GM21723 (cell line): ENCODE results near the gene CHST14.

Experiments
- ATAC-seq: cut with Tn5 transposase; IDR thresholded peaks from one replicate; pipeline ENCODE4 v1.9.1; 2021; ENCODE audit warnings: mild to moderate bottlenecking, moderate library complexity; ENCODE audit not compliant: unreplicated experiment

Gene CHST14

DNA sequence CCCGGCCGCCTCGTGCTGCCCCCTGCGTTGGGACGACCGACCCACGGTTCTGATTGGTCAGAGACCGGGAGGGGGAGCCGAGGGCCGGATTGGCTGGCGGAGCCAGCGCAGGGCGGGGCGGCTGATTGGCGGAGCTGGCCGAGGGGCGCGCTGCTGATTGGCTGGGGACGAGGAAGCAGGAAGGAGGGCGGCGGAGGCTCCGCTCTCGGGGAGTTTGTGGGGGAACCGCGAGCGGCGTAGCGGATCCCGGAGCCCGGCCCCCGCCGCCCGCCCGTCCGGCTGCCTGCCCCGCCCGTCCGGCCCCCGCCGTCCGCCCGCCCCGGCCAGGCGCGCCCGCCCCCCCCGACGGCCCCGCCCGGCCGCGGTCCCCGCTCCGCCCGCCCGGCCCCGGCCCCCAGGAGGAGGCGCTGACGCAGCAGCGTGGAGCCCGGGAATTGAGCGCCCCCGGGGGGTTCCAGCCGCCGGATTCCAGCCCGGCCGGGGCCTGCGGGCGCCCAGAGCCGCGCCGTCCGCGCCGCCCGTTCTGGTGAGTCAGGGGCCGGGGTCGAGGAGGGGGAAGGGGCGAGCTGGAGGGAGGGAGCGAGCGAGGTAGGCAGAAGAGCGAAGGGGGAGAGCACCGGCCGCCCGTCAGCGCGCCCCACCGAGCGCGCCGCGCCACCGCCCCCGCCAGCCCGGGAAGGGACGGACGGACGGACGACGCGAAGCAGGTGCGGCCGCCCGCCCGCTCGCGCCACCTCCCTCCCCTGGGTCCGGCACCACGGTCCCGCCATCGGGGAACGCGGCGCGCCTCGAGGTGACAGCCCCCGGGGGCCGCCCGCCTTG lies 29.8 kb upstream of the CHST14 start, which contains the start of gene BAHD1:
TSS of gene BAHD1 (plus strand) at position 211 of the 822 bp plus-strand sequence. CDS start 17,512 bp downstream, outside the sequence.
- ATAC-seq, result peak; percentile 76

DNA sequence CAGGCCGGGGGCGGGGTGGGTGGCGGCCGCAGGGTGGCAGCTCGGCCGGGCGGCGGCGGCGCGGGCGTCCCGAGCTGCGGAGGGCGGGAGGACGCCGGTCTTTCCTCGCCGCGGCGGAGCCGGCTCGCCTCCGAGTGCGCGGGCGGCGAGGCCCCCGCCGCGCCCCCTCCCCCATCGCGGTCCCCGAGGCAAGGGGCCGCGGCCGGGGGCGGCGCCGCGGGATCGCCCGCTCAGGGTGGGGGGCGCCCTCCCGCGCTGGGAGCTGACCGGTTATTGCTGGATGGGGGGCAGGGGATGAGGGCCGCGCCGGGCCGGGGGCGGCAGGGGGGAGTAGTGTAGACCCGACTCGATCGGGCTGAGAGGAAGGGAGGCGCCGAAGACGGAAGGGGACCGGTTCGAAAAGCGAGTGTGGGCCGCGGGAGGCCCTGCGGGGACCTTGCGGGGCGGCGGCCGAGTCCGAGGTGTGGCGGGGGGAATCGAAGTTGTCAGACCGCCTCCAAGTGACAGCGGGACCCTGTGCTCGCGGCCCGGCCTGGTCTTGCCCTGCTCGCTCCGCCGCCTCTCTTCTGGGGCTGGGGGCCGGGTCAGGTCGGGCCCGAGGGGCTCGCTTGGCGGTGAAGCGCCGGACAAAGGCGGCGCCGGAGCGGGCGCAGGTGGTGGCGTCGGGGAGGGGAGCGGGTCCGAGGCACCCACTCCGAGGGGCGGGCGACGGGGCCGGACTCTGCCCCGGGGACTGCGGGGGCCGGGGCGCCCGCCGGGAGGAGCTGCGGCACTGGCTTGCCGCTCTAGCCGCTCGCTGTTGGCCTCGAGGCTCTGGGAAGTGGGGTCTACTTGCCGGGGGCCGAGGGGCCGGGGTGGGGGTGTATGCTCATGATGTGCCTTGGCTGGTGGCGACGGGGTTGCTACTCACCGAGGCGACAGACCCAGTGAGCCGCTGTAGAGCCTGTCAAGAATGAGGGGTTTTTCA lies 28.9 kb upstream of the CHST14 start:
- ATAC-seq, result peak; percentile 2

DNA sequence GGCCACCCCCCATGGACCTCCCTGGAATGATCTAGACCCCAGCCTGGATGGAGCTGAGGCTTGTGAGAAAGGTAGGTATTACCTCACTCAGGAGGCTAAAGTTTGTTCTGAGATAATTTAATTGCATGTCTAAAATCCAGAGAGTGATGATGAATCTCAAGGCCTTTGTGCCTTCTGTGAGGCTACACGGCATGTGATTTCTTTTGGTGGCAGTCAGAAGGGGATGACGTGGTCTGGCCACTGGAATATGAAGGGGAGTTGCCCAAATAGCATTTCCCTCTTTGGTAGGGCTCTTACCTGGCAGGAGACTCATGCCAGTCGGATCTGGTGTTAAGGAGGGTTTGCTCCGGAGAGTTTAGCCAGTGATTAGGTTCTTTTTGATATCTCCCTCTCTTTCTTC lies 27.5 kb upstream of the CHST14 start:
- ATAC-seq, result no peak

DNA sequence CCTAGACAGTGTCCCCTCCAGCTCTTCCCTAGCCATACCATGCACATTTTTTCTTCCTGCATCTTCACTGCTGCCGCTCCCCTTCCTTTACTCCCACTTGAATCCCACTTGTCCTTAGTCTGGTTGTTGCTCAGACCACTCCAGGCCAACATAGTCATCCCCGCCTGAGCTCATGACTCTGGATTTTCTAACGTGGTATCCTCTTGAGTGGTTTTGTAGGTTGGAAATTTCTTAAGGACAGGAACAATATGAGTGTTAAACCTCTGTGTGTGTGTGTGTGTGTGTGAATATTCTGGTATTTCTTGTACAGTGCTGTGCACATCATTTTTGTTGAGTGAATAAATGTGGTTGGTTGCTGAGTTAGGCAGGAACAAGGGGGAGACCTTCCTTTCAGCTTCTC lies 26.9 kb upstream of the CHST14 start:
- no peak for ATAC-seq

DNA sequence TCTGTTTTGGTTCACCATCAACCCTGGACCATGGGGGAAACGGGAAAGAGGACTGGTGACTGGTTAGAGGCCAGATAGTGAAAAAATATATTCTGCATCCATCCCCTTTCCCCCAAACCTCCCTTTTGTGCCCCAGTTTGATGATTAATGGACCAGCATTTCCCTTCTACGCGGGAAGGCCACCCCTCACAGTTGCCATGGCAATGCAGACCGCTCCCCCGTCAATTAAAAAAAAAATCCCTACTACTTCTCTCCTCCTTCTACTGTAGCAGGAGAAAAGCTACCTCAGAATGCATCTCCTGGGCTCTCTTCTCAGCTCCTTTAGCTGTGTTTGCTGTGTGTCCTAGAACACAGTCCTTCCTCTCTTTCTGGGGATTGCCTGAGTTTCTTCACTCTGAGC lies 26.0 kb upstream of the CHST14 start:
- ATAC-seq, result no peak

DNA sequence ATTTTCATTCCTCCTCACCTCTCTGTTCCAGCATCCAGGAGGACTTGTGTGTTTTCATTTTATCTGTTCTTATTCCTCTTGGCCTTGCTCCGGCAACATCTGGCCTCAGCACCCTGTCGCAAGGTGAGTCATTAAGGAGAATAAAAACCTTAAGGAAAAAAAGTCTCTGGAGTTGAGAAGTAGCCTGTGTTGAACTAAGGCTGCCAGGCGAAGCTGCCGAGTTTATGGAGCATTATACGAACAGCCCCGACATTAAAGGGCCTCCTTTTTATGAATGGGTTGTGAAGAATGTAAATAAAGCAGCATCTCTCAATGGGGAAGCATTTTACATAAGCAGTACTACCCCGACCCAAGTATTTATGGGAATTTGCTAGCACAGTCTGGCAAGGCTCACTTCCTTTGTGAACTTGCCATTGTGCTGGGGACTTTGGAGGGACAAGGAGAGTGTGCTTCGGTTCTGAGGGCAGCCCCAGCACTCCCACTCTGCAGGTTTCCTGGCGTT lies 25.3 kb upstream of the CHST14 start:
- ATAC-seq, result no peak

DNA sequence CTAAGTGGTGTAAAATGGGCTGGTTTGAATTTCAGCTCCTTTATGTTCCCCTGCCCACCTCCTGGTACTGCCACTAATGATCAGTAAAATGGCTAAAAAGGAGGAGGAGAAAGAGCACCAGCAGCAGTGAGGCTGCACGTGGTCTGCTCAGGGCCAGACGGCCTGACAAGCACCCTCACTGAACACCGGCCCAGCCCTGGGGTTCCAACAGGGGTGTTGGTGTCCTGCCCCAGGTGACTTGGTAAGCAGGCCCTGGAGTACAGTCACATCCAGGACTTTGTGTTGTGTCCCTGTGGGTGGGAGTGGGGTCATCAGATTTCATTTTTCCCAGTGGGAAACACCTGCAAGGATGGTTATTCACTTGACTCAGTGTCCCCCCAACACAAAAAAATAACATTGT lies 24.6 kb upstream of the CHST14 start:
- ATAC-seq, result no peak

DNA sequence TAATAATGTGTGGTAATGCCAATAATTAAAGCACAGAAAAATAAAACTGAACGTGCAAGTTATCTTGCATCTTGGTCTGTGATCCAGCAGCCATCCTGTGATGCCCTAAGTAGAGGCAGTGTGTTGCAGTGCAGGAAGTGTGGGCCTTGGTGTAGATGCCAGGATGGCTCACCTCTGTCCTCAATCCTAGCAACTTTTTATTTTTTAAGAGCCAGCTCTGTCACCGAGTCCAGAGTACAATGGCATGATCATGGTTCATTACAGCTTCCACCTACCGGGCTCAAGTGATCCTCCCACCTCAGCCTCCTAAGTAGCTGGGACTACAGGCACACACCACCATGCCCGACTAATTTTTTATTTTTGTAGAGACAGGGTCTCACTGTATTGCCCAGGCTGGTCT lies 22.4 kb upstream of the CHST14 start:
- ATAC-seq, result no peak

DNA sequence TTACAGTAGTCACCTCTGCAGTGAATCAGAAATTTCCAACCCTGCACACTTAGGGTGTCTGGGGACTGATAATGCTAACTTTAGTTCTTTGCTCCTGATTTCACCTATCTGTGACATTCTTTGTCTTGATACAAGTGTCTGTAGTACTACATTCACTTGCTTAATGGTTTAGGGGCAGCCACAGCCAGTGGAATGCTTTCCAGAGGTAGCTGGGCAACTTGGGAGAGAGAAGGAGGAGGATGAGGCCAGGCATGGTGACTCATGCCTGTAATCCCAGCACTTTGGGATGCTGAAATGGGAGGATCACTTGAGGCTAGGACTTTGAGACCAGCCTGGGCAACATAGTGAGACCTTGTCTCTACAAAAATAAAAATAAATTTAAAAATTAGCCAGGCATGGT lies 21.5 kb upstream of the CHST14 start:
- ATAC-seq, result no peak

DNA sequence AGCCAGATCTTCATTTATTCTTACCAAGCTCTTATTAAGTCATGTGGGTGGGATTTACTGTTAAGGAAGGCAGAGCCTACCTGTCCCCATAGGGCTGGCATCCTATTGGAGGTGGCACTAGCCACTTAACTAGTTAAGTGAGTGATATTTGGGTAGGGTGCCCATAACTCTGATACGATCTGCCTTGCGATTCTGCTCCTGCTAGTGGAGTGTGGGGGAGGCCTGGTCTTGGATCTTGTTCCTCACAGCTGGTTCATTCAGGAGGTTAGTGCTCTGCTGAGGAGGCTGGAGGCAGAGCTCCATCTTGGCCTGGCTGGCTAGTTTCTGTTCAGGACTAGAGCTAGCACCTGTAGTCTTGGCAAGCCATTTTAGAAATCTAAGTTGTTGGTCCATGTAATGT lies 20.7 kb upstream of the CHST14 start:
- ATAC-seq, result no peak

DNA sequence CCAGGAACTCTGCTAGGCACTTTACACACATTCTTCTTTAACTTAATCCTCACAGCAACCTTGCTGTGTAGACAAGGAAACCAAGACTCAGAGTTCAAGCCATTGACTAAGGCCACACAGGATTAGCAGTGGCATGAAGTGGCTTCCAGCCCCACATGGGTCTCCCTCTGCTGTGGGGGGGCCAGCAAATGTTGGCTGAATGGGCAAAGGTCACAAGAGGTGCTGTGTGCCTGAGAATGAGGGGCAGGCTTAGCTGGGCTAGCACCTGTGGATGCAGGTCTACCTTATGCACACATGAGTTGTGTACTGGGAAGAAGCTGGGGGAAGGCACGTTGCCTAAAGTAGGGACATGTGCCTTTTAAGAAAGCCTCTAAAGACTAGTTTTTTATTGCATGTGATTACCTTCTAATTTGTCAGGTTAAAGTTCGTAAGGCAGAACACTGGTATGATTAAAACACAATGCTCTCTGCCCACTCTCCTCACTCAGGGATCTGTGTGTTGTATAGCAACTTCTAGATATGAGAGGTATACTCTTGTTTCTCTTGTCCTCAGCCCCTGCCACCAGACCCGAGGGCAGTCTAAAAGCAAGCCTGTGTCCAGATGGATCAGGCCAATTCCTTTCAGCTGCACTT lies 19.1 kb upstream of the CHST14 start:
- ATAC-seq, result no peak

DNA sequence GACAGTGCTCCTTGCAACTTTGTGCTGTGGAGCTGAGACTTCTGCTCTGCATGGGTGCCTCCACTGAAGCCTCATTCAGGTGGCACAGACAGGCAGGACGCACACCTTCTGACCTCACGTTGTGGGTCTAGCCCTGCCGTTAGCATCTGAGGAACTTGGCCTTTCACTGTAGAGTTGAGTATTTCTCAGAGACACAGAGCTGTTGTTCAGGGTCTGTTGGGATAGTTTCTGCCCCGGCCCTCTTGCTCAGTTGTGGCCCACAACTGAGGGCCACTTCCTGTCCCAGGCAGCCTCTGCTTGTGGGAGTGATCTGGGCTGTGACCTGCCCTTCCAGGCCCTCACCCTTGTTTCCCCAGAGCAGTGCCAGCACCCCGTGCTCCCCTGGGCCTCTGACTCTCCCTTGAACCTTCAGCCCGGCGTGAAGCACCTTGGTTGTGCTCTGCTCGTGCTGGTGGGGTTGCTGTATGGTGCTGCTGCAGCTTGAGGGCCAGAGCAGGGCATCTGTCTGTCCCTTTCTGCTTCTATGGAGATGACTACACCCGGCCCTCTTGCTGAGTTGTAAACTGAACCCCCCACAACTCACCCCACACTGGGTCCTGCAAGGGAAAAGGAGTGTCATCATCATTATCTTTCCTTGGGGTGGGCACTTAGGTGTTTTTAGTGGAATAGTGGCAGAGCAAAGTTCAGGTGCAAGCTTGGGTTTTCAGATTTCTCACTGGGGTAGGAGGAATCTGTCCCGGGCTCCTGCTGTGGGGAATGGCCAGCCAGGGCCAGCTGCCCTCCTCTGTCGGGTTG lies 18.3 kb upstream of the CHST14 start:
- ATAC-seq, result no peak

DNA sequence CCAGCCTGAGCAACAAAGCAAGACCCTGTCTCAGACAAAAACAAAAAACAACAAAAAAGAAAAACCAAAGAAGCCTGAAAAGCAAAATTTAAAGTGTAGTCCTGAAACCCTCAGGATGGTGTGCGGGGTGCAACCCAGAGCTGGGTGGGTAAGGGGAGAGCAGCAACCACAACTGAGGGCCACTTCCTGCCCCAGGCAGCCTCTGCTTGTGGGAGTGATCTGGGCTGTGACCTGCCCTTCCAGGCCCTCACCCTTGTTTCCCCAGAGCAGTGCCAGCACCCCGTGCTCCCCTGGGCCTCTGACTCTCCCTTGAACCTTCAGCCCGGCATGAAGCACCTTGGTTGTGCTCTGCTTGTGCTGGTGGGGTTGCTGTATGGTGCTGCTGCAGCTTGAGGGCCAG lies 16.8 kb upstream of the CHST14 start:
- ATAC-seq, result peak; percentile 50

DNA sequence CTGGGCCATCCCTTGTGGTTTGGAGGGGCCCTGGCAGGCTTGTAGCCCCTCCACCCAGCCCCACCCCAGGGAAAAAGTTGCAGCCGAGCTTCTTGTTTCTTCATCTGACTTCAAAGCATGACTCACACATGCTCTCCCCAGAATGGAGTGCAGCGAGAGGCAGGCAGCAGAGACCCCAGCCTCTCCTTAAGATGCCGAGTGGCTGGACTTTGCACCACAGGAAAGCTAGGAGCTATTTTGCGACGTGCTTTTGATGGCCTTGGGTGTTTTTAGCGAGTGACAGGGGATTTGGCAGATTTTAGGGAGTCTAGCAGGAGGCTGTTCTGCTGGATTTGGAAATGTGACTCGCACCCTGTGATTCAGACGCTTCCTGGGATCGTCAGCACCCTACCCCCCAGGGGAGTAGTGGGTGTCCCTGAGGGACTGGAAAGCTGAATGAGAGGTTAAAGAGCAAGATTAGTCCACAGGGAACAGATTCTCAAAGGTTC lies 15.8 kb upstream of the CHST14 start:
- no peak for ATAC-seq

DNA sequence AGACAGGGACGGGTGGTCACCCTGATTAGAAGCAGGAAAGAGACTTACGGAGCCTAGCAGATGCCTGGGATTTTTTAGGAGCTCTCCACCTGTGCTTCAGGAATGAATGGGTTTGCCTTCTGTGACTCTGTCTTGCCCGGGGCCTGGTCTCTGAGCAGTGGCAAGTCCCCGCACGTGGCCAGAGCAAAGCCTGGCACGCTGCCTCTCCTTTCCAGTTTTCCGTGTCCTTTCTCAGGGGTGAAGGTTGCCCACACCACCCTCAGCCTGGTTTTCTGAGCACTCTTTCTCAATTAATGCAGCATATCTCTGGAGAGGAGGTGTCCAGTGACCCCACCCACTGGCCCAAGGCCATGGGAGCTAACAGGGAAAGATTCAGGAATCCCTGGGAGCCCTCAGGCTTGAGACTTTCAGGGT lies 14.5 kb upstream of the CHST14 start:
- ATAC-seq, result no peak

DNA sequence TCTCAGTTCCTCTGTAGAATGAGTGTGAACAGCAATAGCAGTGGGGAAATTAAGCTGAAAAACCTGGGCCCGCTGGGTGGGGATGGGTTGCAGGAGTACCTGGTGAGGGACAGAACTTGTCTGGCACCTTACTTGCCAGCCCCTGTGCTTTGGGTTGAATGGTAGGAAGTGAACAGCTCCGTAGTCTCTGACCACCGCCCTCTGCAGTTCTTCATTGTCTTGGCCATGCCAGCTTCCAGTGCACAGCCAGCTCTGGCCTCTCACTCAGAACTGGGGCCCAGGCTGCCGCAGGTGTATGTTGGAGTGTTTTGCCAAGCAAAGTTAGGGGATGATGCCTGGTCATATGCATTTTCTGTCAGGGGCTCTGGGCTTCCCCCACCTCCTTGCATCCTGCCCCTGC lies 14.0 kb upstream of the CHST14 start:
- no peak for ATAC-seq

DNA sequence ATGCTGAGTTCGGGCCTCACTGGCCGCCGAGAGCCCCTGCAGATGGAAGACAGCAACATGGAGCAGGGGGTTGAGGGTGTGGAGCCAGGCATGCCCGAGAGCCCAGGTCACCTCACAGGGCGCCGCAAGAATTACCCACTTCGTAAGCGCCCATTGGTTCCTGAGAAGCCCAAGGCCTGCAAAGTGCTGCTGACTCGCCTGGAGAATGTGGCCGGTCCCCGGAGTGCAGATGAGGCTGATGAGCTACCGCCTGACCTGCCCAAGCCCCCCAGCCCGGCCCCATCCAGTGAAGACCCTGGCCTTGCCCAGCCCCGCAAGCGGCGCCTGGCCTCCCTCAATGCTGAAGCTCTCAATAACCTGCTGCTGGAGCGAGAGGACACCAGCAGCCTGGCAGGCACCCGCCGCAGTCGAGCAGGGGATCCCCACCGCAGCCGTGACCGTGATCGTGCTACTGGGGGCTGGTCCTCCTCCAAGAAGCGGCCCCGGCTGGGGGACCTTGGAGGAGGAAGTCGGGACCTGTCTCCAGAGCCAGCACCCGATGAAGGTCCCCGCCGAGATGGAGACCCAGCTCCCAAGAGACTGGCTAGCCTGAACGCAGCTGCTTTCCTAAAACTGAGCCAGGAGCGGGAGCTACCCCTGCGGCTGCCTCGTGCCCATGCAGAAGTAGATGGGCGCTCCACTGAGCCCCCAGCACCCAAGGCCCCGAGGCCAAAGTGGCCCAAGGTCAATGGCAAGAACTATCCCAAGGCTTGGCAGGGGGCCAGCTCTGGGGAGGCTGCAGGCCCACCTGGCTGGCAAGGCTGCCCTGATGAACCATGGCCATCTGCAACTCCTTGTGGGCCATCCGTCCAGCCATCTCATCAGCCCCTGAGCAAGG lies 12.1 kb upstream of the CHST14 start:
- ATAC-seq, result no peak

DNA sequence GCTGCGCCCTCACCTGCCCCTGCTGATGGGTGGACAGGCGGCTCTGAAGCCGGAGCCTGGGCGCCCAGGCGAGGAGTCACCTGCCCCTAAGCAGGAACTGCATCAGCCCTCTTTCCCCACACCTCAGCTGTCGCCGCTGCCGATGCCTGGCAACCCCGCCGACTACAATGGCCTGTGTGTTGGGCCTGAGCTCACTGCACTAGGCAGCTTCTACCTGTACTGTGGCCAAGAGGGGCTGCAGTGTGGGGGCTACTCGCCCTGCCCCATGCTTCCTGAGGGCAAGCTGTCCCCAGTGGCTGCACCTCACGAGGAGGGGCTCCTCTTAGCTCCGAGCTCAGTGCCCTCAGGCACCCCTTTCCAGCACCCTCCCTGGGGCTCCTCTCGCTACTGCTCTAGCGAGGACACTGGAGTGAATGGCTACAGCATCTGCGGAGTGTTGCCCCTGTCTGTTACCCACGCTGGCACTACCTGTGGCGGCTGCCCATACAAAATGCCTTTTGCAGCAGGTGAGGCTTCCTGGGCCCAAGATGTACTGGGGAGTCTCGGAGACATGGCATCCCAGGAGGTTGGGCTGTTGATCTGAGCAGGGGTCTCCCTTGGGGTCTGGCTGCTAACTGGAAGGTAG lies 11.3 kb upstream of the CHST14 start:
- no peak for ATAC-seq

DNA sequence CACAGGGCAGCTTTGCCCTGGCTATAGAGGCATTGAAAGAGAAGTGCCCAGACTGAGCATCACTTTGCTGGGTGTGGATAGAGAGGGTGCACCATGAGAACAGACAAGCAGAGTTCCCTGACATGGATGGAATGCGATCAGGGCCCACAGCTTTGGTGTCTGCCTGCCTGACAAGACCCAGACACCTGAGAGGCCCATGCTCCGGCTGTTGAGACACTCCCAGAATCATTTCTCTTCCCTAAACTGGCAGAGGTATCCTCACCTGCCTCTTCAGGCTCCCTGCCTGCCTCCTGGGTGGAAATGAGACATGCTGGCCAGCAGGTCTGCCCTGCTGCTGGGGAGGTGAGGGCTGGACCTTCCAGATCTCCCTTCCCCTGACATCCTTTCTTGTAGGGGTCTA lies 10.4 kb upstream of the CHST14 start:
- ATAC-seq, result no peak
